Measurements from ENCODE around the gene HBG1.
"Not testable (repeated sequence)": the region's sequence is repeated elsewhere in the genome, so short reads cannot be mapped to it uniquely, and the experiment has no call there.

HBG1 gene

DNA sequence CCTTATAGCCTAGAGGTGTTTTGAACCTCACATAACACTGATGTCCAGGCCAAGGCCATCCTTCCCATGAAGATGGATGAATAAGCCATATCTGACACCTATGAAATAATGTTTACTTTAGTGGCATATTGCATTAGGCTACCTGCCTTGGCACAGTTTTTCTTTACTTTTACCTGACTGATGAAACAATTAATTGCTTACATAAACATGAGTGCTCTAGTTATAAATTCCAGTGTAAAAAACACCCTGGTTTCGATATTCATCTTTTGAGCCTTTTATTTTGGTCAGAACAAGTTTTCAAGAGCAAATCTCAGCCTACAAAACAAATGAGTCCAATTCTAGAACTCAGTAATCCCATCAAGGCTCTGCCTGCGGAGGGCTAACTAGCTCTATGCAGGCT is 27.0 kb upstream of the HBG1 start:
- no peak for DNase-seq

GRCh38 chr11:5275369-5276110 is 25.9 kb upstream of the HBG1 start:
- no peak for DNase-seq

- no peak for DNase-seq
Measured at GRCh38 chr11:5274395-5274794, 24.7 kb upstream of the HBG1 start.

DNA sequence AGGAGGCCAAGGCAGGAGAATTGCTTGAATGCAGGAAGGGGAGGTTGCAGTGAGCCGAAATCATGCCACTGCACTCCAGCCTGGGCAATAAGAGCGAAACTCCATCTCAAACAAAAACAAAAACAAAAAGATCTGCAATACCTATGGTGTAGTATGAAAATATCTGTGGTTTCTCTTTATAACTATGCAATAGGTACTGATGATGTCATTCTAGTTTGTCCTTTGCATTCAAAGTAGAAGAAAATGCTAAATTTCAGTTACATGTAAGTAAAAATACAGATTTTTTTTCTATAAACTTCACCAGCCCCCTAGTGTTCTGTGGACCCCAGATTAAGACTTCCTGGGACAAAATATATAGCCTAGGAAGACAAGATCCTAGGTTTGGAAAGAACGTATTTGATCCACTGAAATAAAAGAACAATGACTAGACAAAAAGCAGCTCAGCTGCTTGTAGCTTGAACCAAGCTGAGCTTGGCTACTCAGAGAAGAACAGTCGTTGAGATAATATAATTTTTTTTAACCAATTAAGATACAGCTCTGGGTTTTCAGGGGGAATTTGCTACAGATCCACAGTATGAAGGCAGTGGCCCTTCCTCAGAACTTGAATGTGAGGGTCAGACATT is 22.8 kb upstream of the HBG1 start:
- no peak for DNase-seq

DNA sequence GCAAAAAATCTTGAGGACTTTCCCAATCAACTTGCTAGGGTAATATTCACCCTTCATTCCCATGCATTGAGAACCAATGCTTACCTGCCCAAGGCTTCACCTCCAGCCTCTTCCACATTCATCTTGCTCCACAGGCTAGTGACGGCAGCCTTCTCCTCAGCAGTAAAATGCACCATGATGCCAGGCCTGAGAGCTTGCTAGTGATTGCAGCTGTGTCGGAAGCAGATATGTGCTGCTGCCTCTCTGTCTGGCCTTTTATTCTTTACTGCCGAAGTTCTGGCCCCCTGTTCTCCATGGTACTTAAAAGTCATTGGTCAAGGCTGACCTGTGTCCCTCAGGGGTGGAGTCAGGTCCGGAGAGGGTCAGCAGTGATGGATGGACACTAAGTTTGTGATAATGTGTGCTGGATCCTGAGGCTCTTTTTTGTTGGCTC is 20.1 kb upstream of the HBG1 start, which contains the start of gene HBE1:
Gene HBE1 (minus strand): TSS at position 231 of the 433 bp plus-strand sequence. CDS start 55 bp downstream, at position 176.
- no peak for DNase-seq

DNA sequence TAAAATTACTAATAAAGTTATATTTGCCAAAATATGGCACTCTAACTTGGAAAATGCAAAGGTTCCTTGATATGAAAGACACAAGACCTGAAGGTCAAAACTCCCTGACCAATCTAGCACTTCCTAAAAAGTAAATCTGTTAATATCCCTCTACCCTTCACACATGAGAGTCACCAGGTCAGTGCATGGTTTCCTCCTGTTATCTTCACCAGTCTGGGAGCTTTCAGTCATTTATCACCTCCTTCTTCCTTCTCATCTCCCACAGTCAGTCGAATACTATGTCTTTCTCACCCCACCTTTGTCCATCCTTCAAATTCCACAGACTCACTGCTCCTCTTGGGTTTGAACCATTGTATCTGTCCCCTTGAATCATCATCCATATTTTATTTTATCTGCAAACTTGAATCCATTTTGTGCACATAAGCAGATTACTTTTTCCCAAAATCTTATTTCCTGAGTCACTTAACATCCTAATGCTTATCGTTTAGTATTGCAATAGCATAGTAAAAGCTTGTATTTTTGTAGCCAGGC is 17.4 kb upstream of the HBG1 start:
- no peak for DNase-seq

GRCh38 chr11:5266609-5267008 is 17.0 kb upstream of the HBG1 start:
- no peak for DNase-seq

- DNase-seq, result no peak
Measured at GRCh38 chr11:5265832-5266231, 16.2 kb upstream of the HBG1 start.

- no peak for DNase-seq
Measured at GRCh38 chr11:5258543-5259262, 9.0 kb upstream of the HBG1 start.

DNA sequence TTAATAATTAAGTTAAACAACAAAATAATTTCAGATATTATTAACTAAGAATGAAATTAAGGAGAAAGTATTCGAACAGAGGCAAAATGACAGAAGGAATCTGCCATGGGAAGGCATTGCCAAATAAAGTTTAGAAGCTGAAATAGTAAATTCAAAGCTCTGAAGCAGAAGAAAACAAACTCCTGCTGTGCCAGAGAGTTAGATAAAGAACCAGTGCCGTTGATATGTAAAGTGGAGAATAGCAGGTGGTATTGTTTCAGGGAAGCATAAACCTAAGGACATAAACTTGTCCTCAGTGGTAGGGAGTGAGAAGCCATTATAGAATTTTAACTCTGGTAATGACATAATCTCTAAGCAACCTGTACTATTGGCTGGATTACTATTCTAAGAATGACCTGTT is 7.6 kb upstream of the HBG1 start:
- DNase-seq, result no peak

- not testable (repeated sequence) for DNase-seq
Measured at GRCh38 chr11:5254646-5255413, 5.2 kb upstream of the HBG1 start, which contains the start of gene HBG2. HBG2 (minus strand) TSS chr11:5254781; CDS start chr11:5254728, 53 bp downstream.

DNA sequence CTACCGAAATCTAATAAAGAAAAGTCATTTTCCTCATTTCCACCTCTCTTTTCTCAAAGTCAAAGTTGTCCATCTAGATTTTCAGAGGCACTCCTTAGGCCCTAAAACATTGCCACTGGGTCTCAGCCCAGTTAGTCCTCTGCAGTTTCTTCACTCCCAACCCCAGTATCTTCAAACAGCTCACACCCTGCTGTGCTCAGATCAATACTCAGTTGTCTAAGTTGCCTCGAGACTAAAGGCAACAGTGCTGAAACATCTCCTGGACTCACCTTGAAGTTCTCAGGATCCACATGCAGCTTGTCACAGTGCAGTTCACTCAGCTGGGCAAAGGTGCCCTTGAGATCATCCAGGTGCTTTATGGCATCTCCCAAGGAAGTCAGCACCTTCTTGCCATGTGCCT is 4.4 kb upstream of the HBG1 start:
- DNase-seq, result not testable (repeated sequence)

DNA sequence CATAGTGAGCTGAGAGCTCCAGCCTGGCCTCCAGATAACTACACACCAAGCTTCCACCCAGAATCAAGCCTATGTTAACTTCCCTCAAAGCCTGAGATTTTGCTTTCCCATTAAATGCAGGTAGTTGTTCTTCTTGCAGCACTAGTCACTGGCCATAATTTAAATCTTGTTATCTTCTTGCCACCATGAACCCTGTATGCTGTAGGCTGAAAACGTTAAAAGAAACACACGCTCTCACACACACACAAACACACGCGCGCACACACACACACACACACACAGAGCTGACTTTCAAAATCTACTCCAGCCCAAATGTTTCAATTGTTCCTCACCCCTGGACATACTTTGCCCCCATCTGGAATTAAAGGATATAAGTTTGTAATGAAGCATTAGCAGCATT is 3.8 kb upstream of the HBG1 start:
- DNase-seq, result not testable (repeated sequence)

DNA sequence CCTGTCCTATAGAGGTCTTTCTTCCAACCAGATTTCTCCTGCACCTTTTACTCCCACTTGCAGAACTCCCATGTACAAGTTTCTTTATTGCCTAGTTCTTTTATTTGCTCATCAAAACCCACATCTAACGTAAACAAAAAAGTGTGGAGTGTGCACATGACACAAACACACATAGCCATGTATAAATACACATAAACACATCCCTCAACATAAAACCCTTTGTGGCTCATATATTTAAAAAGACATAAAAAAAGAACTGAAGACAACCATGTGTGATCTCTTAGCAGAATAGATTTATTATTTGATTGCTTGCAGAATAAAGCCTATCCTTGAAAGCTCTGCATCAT is 3.2 kb upstream of the HBG1 start:
- no peak for DNase-seq

- no peak for DNase-seq
Measured at GRCh38 chr11:5252192-5252918, 2.7 kb upstream of the HBG1 start.

DNA sequence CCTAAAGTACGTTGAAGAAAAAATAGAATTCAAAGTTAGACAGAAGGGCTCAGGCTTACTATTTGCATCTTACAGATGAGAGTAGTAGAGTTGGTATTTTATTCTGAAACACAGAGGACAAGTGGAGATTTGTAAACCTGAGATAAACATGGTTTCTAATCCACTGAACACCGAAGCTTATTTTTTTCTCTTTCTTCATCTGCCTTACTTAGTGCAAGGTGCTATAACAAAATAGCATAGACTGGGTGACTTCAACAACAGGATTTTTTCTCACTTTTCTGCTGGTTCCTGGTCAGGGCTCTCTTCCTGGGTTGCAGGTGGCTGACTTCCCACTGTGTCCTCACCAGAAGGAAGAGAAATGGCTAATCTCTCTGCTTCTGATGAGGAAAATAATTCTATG is 2.1 kb upstream of the HBG1 start:
- DNase-seq, result no peak

- no peak for DNase-seq
Measured at GRCh38 chr11:5250543-5251204, 1.0 kb upstream of the HBG1 start.

GRCh38 chr11:5248498-5248897 is 1.2 kb downstream of the HBG1 start:
- not testable (repeated sequence) for DNase-seq

DNA sequence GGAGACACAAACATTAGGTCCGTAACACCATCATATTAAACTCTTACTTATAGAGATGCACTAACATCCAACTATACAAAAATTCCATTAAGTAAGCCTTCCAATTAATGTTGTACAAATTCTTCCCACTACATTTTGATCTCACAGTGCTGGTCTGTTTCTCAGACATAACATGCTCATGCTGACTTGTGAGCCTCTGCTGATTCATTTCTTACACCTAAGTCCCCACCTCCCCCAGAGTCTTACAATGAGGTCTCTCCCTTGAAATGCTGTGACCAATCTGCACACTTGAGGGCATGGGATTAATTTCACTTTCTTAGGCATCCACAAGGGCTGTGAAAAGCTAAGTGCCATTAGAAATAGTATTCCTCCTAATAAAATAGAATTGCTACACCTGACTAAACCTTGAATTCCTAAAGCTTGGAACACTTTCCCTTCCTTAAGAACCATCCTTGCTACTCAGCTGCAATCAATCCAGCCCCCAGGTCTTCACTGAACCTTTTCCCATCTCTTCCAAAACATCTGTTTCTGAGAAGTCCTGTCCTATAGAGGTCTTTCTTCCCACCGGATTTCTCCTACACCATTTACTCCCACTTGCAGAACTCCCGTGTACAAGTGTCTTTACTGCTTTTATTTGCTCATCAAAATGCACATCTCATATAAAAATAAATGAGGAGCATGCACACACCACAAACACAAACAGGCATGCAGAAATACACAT is 2.0 kb downstream of the HBG1 start:
- DNase-seq, result no peak

GRCh38 chr11:5246772-5247471 is 2.7 kb downstream of the HBG1 start:
- no peak for DNase-seq
